Heart left ventricle (tissue), 16 donors: ENCODE results near the gene CLEC19A. TPM values are rescaled to one million over a fixed set of nuclear protein-coding genes. Genes with fewer than 3 reads are reported as not detected.

Source experiments
- ATAC-seq, 4 donors: fragments of 200-7000 bp; cut with Tn5 transposase; one replicate each; pipeline ENCODE4 v1.9.1; 2020 to 2022; ENCODE audit warnings: moderate library complexity in 4 of 4, mild to moderate bottlenecking in 3 of 4, moderate number of reproducible peaks in 1 of 4
- DNase-seq, 5 donors: peaks; one replicate each; pipeline ENCODE4 v3.0.0-alpha.2; 2020
- H3K27ac ChIP-seq, 12 donors: fragments of 200-600 bp; sonication (generic) in 4 of 12; one replicate each; pipeline versions ENCODE4 v1.5.0 to v1.8.0; 2016 to 2022; ENCODE audit warnings: mild to moderate bottlenecking in 2 of 12
- H3K27me3 ChIP-seq, 9 donors: fragments of 200-600 bp; sonication (generic) in 2 of 9; one replicate each; pipeline versions ENCODE4 v1.5.1 to v1.8.0; 2016 to 2022; ENCODE audit warnings: mild to moderate bottlenecking in 3 of 9
- H3K36me3 ChIP-seq, 9 donors: fragments of 200-600 bp; sonication (generic) in 2 of 9; one replicate each; pipeline versions ENCODE4 v1.5.0 to v1.8.0; 2018 to 2022; ENCODE audit warnings: mild to moderate bottlenecking in 2 of 9
- H3K4me1 ChIP-seq, 12 donors: fragments of 200-600 bp; sonication (generic) in 4 of 12; one replicate each; pipeline versions ENCODE4 v1.5.0 to v1.8.0; 2016 to 2022; ENCODE audit warnings: mild to moderate bottlenecking in 3 of 12
- H3K4me3 ChIP-seq, 12 donors: fragments of 200-600 bp; sonication (generic) in 4 of 12; one replicate each; pipeline versions ENCODE4 v1.5.0 to v1.8.0; 2017 to 2022; ENCODE audit warnings: mild to moderate bottlenecking in 9 of 12, moderate library complexity in 4 of 12
- H3K9me3 ChIP-seq, 12 donors: fragments of 200-600 bp; sonication (generic) in 4 of 12; one replicate each; pipeline versions ENCODE4 v1.5.0 to v1.8.0; 2016 to 2022; ENCODE audit warnings: mild to moderate bottlenecking in 1 of 12
- CTCF ChIP-seq, 12 donors: fragments of 200-600 bp; sonication (generic) in 4 of 12; IDR thresholded peaks; one replicate each; pipeline versions ENCODE4 v1.5.0 to v1.8.0; 2018 to 2022; ENCODE audit warnings: antibody characterized with exemption in 12 of 12, mild to moderate bottlenecking in 5 of 12
- POLR2A ChIP-seq, 2 donors: fragments of 450-650 bp; IDR thresholded peaks; one replicate each; pipeline ENCODE4 v1.6.1; 2017; ENCODE audit warnings: antibody characterized with exemption in 2 of 2, mild to moderate bottlenecking in 2 of 2, moderate library complexity in 2 of 2
- WGBS, 4 donors: extraction: QIAGEN DNeasy Blood & Tissue Kit in 2 of 4; methylation state at CpG; one replicate each; pipeline versions ENCODE4 v1.1.5 to v1.1.7; 2013 to 2018; 5-methylcytosine and 5-hydroxymethylcytosine counted together
- intact Hi-C, 10 donors: fragments of 100-400 bp; cut with DNase I; formaldehyde crosslinking; loops; one replicate each; pipeline versions ENCODE4 v1.11.1 to v1.14.2; 2022
- polyA plus RNA-seq, 2 donors: library from polyadenylated mRNA; stranded (reverse); fragments of 200-250 nt; gene quantifications; one replicate each; pipeline ENCODE4 v1.2.3, GENCODE V29; 2013
- total RNA-seq, 9 donors: library from RNA; depleted of rRNA in 2 of 9; stranded (reverse); fragments of >200 nt in 2 of 9; fragmentation: NEBNext Ultra II Directional in 3 of 9; extraction: Animal tissue kit (Norgen Biotek cat#: 25700) in 3 of 9; gene quantifications; one replicate each; pipeline versions ENCODE4 v1.1.0 to v1.2.4, GENCODE V29; 2016 to 2023
- donor health status: ischemic (EF 13 %, LVEDD 7.1; RV severe dilation, severe dysfunction).
- donor health status: healthy with polysubstance abuse.
- donor health status: DM: no; HTN: yes; CAD: no.
- donor health status: DM: no; HTN: no; CAD: no.
- donor health status: ischemic (EF 25% LVEDD 6.9; RV normal size, moderate dysfunction).
- donor health status: ischemic (EF 25% LVEDD 5.7; RV mildly dilated, moderate dysfunction).
- donor health status: healthy.
- donor health status: DM: yes; HTN: yes; CAD: no.
- donor health status: ischemic (EF 35%, LVEDD 5.7; RV mildly dilated, moderate dysfunction).
- donor health status: nonischemic (EF 11% LVEDD 7.7; RV severe dilation, severe dysfunction).
- donor health status: DM: yes; HTN: yes; CAD: no.
- donor health status: PGD.
- donor health status: ischemic (EF 29% LVEDD 5.4; RV normal size, mild dysfunction).
- donor health status: nonischemic (EF 23%, LVEDD 6.1; RV moderate dilation, normal function).

The CLEC19A gene
- total and polyA plus RNA-seq, 11 donors, result not detected

- WGBS, 4 donors, result 74 to 80% (median 76%) methylated on average over 6 of the region's 6 CpGs
- no peaks in the 10 kb centered on the region for H3K4me1 ChIP-seq
- H3K4me3 ChIP-seq, result no peak overlapping the region
- DNase-seq (no peak), ATAC-seq (no peak)
- H3K9me3 ChIP-seq, result no peaks in the 10 kb centered on the region
- no peak overlapping the region for H3K27ac ChIP-seq
- H3K27me3 ChIP-seq, result peaks cover 0 to 23% (median 12%) of the 10 kb centered on the region in 9 donors
- H3K36me3 ChIP-seq, result no peaks in the 10 kb centered on the region
- intact Hi-C loops, result no loop called here
- TF ChIP-seq POLR2A (IDR thresholded peaks at IDR 0.05) (no peak), CTCF (IDR thresholded peaks at IDR 0.05) (no peak)
These were observed 62.6 kb downstream of the CLEC19A start for GRCh38 chr16:19348125-19348524.

DNA sequence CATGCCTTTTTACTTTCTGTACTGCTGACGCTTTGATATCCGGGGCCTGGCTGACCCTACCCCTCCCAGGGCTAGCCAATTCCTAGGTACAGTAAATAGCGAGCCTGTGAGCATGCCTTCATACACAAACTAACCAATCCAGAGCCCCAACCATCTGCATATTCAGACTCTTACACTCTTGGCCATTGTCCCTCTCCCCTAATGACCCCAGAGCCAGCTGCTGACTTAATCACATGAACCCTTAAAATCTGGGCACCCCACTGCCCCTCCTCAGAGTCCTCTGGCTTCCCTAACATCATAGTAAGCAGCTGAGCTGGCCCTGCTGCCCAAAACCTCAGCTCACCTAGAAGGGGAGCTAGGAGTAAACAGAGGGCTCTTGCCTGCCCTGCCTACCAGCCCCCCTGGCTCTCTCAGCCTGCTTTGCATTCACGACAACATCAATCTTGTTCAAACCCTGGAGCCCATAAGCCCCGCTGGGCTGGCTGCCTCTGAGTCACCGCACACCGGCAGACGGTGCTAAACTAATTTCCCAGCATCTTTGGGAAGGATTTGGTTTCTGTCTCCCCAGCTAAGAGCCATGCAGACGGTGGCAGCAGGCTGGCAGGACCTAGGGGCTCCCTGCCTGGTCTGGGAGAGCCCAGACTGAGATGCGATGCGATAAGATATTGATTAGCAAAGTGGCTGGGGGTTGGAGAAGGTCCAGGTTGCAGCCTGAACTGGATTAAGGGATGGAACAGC lies 63.2 kb downstream of the CLEC19A start:
- Histone ChIP-seq H3K36me3 (no peaks in the 10 kb centered on the region), H3K27me3 (peaks cover 0 to 23% (median 12%) of the 10 kb centered on the region in 9 donors), H3K4me1 (no peaks in the 10 kb centered on the region), H3K9me3 (no peaks in the 10 kb centered on the region), H3K4me3 (no peak overlapping the region), H3K27ac (no peak overlapping the region)
- no peak for TF ChIP-seq CTCF (IDR thresholded peaks at IDR 0.05)
- TF ChIP-seq POLR2A (IDR thresholded peaks at IDR 0.05), result no peak
- intact Hi-C loops, result no loop called here
- WGBS, 4 donors, result 7 to 10% (median 9%) methylated on average over 9 to 11 of the region's 11 CpGs
- no peak for DNase-seq
- no peak for ATAC-seq

GRCh38 chr16:19354371-19354770 lies 68.8 kb downstream of the CLEC19A start:
- DNase-seq, result no peak
- ATAC-seq, result no peak
- intact Hi-C loops, result no loop called here
- Histone ChIP-seq H3K36me3 (no peaks in the 10 kb centered on the region), H3K4me3 (no peak overlapping the region), H3K27ac (no peak overlapping the region), H3K4me1 (no peaks in the 10 kb centered on the region), H3K27me3 (peaks cover 0 to 7% (median 0%) of the 10 kb centered on the region in 9 donors), H3K9me3 (no peaks in the 10 kb centered on the region)
- WGBS, 4 donors, result 64 to 70% (median 67%) methylated on average over 2 of the region's 2 CpGs
- TF ChIP-seq POLR2A (IDR thresholded peaks at IDR 0.05) (no peak), CTCF (IDR thresholded peaks at IDR 0.05) (no peak)

GRCh38 chr16:19356024-19356952 lies 70.8 kb downstream of the CLEC19A start:
- H3K36me3 ChIP-seq, result no peaks in the 10 kb centered on the region
- H3K27ac ChIP-seq, result no peak overlapping the region
- peaks cover 0 to 2% (median 0%) of the 10 kb centered on the region in 12 donors for H3K9me3 ChIP-seq
- H3K27me3 ChIP-seq, result no peaks in the 10 kb centered on the region
- WGBS, 4 donors, result 61 to 74% (median 68%) methylated on average over 4 of the region's 4 CpGs
- H3K4me1 ChIP-seq, result no peaks in the 10 kb centered on the region
- no peak overlapping the region for H3K4me3 ChIP-seq
- DNase-seq (no peak), ATAC-seq (no peak)
- intact Hi-C loops, result no loop called here
- no peak for TF ChIP-seq CTCF (IDR thresholded peaks at IDR 0.05)
- no peak for TF ChIP-seq POLR2A (IDR thresholded peaks at IDR 0.05)
